Measurements from ENCODE around the gene SESN2. TPM values are rescaled to one million over a fixed set of nuclear protein-coding genes. Genes with fewer than 3 reads are reported as not detected.

The SESN2 gene
- total and polyA plus RNA-seq, 2 donors (not counting 1 experiment from before 2014, with no cell fraction given) = 4.5 to 5.4 TPM

- H3K27me3 Mint-ChIP-seq = no peaks in the 10 kb centered on the region
- Histone ChIP-seq H3K9ac (ENCODE audit: low read length) (no peak overlapping the region), H3K36me3 (replicated peaks in 1 of 2; ENCODE audit: control extremely low read depth in 1 of 2, control insufficient read depth in 1 of 2, extremely low read depth in 1 of 2, insufficient read depth in 2 of 2, low read length in 1 of 2) (peaks cover 0 to 20% of the 10 kb centered on the region in 2 experiments), H3K4me2 (replicated peaks; ENCODE audit: low read depth, low read length, poor library complexity, severe bottlenecking) (no peak overlapping the region), H3K79me2 (ENCODE audit: control insufficient read depth, insufficient read depth, low read length) (no peaks in the 10 kb centered on the region), H3K4me3 (ENCODE audit: control extremely low read depth in 1 of 5, extremely low read depth in 1 of 5, insufficient read depth in 1 of 5, low read depth in 2 of 5, low read length in 4 of 5) (no peak overlapping the region), H2AFZ (ENCODE audit: insufficient read depth, low read depth, low read length, poor library complexity, severe bottlenecking) (no peak overlapping the region), H3K27me3 (replicated peaks in 1 of 4; ENCODE audit: control extremely low read depth in 1 of 4, control insufficient read depth in 3 of 4, insufficient read depth in 4 of 4, low read length in 3 of 4) (no peaks in the 10 kb centered on the region), H4K20me1 (ENCODE audit: control insufficient read depth, insufficient read depth, low read length, poor library complexity, severe bottlenecking) (no peaks in the 10 kb centered on the region), H3K4me1 (ENCODE audit: control insufficient read depth in 2 of 2, insufficient read depth in 2 of 2, low read length in 2 of 2) (no peaks in the 10 kb centered on the region), H3K9me3 (ENCODE audit: control extremely low read depth in 1 of 3, control insufficient read depth in 2 of 3, insufficient read depth in 1 of 3, low read length in 2 of 3) (no peaks in the 10 kb centered on the region), H3K27ac (ENCODE audit: low read length in 2 of 2) (no peak overlapping the region)
- ChIA-PET CTCF (no interaction called here), POLR2A (interaction anchor here (0.6 kb wide), 1 partner anchor 38 kb away, joined by 4 read pairs; no protein-coding TSS in a partner anchor)
- intact Hi-C loops (cut with micrococcal nuclease) = no loop called here
- no peak overlapping the region for H3K4me3 Mint-ChIP-seq
- ATAC-seq (ENCODE audit: low read depth) (no peak), DNase-seq (no peak)
- no peak overlapping the region for H3K27ac Mint-ChIP-seq
- TF ChIP-seq EZH2 (IDR thresholded peaks at IDR 0.05; ENCODE audit: borderline replicate concordance, insufficient read depth, low read depth, low read length, poor library complexity, severe bottlenecking) (no peak), CTCF (IDR thresholded peaks at IDR 0.05) (no peak)
- no peaks in the 10 kb centered on the region for H3K9me3 Mint-ChIP-seq (ENCODE audit: insufficient read depth)
- no peaks in the 10 kb centered on the region for H3K4me1 Mint-ChIP-seq
- 97% methylated on average over 13 of the region's 14 CpGs for WGBS (ENCODE audit: insufficient coverage)
These were observed 22.5 kb downstream of the SESN2 start for GRCh38 chr1:28281608-28282425.
